Cortex of kidney (tissue), 1 donor: Measurements from ENCODE around the gene PACRG.

Experiments
- DNase-seq: peaks from one replicate; lab custom pipeline; 2025; lab: John Stamatoyannopoulos, UW

PACRG gene

DNA sequence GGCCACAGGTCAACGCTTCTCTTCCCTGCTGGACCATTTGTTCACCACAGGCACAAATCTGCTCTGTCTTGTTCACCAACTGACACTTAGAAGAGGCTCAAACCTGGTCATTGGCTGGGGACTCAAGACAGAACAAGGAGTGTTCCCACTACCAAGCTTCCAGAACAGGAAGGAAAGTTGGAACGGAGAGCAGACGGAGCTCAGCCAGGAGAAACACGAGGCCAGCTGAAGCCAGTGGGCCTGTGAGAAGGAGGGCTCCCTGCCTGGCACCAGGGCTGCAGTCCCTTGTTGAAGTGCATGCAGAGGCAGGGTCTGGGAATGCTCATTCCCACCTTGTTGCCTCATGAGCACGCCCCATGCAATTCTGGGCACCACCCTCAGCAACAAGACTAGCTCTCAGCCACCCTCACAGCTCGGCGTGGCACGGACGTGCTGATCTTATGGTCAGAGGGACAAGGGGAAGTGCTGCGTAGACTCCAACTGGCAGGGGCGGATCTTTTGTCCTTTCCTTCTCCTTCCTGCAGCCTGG lies 450.2 kb downstream of the PACRG start:
- DNase-seq, result no peak

DNA sequence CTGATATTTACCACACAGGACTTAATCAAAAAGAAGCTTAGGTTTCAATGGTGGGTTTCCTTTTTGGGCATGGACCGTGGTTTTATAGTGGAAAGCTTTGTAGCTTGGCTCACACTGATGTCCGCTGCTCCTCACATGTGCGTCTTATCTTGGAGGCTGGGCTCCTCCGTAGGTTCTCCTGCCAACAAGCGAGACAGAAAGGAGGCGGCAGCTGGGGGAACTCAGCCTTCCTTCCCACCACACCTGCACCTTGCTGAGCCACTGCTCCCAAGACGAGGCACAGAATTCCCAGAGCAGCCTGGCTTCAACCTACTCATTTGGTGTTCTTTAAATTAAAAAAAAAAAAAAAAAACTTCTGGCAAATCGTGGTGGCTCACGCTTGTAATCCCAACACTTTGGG lies 451.3 kb downstream of the PACRG start:
- DNase-seq, result no peak

DNA sequence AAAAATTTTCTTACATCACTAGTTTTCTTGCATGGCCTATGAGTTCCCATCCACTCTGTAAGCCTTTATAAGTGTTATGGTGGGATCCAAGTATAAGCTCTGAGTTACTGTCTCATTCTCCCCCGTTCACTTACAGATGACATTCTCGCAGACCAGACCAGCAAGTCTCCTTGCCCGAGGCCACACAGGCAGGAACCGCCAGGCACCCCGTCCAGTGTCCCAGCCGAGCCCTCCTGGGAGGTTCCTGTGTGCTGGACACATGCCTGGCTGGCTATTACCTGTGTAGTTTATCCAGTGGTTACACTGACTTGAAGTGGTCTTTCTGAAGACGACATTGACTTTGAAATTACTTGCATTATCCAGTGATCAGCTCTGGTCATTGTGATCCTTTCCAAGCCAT lies 451.9 kb downstream of the PACRG start:
- no peak for DNase-seq

DNA sequence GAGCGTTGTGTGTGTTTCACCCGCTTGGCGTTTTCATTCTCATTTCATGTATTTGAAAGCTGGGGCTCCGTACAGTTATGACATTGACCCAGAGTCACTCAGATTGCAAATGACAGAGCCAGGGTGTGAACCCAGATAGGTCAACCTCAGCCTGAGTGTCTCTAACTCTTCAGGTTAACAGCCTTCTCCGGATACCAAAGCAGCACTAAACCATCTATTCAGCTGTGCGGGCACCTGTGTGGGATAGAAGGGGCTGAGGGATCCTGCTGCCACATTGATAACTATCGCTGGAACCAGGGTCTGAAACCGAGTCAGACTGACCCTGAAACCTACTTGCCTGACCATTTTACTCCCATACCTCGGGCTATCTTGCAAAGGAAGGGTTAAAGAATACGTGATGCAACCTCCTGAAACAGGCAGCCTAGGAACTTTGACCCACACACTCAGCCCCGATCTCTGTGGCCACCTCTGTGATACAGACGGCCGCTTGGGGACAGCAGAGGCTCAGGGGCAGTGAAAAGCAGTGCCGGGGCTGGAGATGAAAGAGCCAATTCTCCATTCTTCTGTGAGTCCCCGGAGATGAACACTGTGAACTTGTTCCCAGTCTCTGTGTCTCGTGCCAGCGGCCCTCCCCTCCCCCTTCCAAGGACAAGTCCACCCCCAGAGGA lies 453.2 kb downstream of the PACRG start:
- DNase-seq, result no peak

DNA sequence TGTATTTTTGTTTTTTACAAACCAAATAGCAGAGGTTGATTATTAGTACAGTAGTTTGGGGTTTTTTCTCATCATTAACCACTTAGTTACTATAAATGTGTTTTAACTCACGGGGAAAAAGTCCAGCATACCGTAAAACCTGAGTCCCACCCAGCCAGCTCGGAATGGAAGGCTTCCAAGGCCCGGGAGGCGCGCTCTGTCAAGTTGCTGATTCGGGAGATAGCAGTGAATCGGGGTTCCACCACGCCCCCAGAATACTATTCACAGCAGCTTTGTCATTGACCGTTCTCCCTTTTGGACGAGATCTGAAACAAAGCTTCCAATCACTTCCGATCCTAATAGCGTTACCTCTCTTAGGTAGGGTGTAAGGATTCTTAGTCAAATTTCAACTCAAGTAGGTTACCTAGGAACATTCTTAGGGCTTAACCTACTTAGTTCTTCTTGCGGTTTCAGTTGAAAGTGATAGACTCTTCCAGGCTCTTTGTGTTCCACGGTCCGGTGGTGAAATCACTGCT lies 453.9 kb downstream of the PACRG start:
- DNase-seq, result no peak

DNA sequence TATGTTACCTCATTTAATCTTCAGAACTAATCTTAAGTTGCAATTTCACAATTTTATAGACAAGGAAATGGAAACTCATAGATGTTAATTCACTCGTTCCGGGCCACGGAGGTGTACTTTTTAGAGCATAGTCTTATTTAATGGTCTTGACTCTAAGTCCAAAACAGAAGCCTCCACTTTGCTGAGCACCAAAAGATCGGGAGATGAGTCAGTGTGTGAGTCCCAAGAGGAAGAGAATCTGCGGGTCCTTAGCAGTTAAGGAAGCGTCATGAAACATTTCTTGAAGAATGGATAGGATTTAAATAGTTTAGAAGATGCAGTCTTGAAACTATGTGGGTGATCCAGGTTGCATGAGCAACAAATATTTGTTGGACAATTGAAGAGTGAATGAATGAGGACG lies 454.9 kb downstream of the PACRG start:
- DNase-seq, result no peak

DNA sequence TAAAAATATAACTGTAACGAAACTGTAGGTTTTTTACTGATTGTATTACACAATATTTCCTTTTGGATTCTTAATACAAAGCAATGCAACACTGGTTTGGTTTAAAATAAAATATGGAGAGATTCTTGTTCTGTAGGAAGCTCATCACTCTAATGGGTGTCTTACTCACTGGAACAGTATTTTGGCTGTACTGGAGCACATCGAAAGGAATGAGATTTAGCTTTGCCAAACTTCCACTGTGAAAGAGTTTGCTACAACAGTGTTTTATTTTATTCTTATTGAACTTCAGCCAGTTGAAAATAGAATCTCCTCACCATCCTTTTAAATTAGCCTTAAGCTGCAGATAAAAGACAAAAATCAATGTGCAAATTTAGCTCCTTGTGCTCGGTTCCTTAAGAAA lies 456.0 kb downstream of the PACRG start:
- DNase-seq, result no peak

DNA sequence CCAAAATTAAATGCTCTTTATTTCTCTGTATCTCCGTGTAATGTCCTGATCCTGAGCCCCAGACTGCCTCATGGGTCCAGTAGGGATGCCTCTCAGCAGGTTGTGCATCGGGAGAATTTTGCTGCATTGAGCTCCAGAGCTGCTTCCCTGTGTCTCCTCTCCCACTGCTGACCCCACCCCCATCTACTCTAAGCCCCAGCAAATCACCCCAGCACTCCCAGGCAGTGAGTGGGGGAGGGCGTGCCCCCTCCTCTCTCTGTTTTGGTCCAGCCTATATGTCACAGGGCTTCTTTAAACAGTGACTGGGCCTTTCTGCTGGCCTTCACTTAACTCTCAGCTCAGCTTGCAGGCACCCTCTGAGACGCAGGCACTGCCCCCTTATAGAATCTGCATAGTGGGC lies 458.0 kb downstream of the PACRG start:
- DNase-seq, result no peak

DNA sequence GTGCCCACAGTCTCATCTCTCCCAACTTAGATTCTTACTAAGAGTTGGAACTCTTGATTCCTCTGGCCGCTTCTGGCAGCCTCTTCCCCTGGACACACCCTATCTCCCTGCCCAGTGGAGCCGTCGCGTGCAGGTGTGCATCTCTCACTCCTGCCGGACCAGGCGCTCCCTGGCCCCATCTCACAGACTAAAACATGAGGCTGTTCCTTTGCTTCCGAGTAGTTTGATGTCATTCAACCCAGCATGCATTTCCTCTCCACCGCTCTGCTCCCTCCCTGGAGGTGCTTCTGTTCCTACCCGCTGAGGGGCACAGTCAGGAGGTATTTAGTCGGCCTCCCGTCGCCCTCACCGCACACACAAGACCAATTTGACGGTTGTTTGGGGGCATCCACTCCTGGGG lies 458.8 kb downstream of the PACRG start:
- no peak for DNase-seq

DNA sequence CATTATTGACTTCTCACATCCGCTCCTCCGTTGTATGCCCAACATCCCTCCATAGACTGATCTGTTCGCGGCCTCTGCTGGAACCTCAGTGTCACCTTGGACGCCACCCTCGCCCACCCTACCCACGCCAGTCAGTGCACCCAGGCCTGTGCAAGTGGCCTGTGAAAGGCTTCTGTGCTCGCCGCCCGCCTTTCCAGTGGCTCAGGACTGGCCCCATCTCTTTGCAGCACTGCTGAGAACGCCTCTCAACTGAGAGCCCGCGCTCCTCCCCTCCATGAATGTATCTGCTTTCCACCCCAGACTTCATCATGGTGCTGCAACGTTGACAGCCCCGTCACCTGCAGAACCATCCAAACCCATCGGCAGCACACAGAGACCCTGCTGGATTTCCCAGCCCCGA lies 459.4 kb downstream of the PACRG start:
- no peak for DNase-seq

DNA sequence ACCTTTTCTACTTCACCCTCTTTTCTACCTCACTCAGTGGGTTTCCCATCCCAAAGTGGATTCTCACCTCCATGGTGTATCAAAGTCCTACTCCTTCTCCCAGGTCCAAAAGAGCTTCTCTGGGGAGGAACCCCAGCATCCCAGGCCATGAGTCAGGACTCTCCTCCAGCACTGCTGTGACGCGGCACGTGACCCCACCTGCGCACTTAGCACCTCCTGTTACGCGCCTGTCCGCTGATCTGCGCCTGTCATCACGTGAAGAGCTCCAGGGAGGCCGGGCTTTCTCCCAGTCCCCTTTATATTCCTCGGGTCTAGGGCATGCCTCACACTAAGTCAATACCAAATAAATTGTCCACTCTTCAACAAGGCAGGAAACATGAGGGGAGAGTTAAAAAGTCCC lies 459.8 kb downstream of the PACRG start:
- DNase-seq, result no peak

DNA sequence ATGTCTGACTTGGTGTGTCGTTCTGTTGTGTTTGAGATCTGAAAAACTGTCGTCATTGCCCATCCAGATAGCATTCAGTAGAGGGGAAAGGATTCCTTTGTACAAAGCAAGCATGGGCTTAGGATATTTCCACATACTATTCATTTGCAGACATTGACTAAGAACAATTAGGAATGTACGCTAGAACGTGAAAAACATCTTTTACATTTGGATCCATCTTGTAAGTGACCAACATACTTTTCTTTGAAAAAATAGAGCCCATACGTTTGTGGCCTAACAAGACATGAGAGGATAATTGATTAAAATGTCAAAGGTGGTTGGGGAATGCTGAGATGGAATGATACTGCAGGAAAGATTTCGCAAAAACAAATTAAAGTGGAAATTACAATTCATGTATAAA lies 461.0 kb downstream of the PACRG start:
- DNase-seq, result no peak

DNA sequence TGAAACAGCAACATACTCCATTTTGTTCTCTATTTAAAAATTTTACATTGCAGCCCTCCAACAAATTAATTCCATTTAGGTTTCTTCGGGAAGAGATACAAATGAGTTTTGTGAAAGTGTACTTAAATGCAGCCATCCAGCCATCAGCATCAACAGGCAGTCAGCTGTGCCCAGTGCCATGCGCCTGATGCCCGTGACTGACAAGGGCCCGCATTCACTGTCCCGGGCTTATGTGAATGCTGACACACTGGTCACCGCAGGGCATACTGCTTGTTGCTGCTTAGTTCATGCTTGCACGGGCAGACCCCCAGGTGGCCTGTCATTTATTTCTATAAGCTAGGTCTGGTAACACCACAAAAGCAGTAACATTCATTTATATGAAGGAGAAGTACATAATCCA lies 461.8 kb downstream of the PACRG start:
- no peak for DNase-seq

DNA sequence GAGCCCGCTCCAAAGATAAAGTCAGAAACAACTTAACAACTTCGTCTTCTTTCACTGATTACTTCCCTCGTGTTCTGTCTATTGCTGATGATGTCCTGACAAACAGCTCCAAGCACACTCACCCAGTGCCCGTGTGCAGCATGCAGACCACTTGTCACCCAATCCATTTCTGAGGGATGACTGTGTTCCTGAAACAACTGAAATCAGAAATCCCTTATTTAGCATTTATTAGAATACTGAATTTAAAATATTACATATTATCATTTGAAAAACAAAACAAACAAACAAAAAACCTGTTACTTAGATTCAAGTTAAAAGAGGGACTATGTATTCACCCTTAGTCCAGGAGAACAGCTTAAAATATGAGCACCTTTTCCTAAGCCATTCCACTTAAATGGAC lies 463.0 kb downstream of the PACRG start:
- DNase-seq, result no peak

DNA sequence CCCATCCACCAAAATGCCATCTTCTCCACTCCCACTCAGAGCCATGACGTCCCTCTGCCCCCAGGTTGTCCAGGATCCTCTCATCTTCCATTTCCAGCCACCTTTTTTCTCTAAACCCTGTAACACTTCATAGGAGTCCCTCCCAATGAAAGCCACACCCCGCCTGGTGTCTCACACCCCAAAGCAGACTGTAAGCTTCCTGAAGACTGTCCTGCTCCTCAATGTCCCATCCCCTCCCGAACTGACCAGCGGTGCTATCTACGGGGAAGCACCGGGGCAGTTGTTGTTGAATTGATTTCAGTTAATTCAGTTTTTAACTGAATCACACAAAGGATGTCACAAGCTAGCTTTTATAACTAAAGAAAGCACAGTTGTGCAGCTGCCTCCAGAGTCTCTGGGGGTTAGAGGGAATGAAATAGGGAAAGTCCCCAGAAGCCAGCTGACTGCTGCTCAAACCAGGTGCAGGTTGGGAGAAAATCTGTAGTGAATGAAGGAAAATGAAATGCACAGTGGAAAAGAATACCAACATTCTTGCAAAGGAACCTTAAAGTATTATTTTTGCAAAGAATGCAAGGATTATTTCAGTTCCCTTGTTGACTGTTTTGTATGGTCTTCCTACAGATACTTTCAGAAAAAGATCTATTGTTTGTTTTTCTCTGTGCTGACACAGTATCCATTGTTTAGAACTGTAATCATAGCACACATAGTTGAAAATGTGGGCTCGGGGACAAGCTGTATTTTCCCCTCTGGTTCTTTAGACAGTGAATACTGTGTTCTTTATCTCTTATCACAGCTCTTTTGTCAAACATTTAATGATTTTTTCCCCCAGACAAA lies 464.1 kb downstream of the PACRG start:
- DNase-seq, result no peak

DNA sequence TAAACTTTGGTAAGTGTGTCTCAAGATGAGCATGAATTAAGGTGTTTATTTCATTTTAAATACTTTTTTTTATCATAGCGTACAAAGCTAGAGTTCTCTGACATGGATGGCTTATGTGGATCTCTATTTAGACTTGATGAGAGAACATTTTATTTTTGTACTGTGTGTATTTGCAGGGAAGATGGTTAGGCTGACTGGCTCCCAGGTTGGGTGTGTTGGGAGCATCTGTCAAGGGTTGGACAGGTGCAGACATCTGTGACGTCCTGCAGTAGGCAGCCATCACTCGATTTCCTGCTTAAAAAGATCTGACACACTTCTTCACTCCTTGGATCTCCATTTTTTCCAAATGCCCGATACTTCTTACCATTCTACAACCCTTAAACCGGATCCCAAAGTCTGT lies 464.8 kb downstream of the PACRG start:
- no peak for DNase-seq

DNA sequence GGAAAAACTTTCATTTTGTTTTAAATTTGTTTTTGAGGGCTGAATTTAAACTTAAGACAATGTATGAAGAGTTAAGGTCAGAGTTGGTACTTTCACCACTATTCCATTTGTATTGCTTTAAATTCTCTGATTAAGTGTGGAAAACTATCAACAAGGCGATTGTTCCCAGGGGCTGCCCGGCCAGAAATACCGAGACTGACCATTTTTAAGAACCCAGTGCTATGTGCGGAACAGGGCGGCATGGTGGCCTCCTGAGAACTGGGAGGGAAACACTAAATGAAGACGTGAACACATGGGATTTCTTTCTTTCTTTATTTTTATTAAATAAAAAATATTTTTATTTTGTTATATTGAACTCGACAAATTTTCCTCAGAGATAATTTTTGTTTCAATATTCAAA lies 465.6 kb downstream of the PACRG start:
- no peak for DNase-seq

DNA sequence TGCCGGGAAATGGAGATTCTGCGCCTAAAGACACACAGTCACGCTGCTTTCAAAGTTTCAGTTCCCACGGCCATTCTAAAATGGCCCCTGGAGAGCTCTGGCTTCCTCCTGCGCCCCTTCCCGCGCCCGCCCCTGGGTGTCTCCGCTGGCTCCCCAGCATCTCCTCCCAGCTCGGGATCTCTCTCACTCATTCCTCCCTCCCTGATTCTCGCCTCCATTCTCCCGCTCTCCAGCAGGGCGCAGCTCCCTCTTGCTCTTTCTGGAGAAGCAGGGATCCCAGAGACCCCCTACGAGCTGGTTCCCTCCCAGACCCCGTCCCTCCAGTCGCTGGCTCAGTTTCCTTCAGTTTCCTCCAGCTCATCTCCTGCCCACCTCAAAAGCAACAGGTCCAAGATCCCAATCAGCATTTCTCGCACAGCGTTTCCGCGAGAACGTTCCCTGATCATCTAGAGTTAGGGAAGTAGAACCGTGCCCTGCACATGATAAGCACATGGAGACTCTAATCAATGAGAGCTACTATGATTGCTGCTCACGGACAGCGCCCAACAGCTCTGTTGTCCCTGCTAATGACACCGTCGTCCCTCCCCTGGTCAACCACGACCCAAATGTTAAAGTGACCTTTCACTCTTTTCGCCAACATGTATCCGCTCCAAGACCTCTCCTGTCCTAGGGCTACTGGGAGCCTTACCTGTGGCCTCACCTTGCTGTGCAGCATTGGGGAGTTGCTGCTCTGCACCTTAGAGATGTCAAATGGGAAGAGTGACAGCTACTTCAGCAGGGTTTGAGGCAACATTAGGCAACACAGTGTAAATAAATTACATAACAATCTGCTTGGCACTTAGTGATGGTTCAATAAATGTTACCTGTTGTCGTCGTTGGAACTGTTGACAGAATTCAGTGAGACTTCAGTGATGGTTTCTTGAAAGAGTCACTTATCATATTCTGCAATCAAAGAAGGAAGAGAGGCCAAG lies 468.2 kb downstream of the PACRG start:
- no peak for DNase-seq

DNA sequence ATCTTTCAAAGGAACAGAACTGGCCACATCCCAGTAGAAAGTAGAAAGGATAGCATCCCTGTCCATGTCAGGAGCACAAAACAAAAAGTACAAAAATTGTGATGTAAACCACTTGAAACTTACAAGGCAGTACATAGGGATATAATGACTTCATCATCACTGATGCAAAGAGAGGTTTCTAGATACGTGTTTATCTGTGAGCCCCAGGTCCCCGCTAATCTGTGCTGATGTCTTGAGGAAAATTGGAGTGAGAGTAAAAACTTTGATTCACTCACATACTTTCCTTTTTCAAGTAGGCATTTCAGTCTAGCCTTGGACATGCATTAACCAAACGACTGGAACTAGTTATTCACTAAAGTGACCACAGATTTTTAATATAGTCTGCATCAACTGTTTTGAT lies 470.1 kb downstream of the PACRG start:
- DNase-seq, result no peak

DNA sequence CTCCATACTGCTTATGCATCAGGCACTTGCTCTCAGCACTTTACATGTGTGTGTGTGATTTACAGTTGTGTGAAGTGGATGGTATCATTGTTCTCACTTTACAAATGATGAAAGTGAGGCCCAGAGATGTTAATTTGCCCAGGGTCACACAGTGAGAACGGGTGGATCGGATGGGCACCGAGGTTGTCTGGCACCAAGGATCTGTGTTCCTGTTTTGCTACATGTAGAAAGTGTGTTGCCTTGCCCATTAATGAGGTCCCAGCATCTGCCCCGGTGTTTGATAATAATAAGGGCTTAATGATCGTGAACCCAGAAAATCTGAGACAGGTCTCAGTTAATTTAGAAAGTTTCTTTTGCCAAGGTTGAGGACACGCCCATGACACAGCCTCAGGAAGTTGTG lies 470.6 kb downstream of the PACRG start:
- no peak for DNase-seq

DNA sequence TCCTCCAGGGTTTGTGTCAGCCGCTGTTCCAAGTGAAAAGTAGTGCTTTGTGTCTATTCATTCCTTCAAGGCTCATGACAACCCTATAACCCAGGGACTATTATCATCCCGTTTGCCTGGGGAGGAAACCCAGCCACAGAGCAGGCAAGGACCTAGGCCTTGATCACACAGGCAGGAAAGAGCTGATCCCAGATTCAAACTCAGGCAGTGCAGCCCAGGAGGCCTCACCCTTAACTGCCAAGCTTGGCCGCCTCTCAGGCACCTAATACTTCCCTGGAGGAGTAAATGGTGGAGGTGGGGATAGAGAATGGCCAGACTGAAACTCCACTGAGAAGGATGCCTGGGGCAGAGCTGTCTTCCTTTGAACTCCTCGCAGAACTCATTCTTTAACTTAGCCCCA lies 471.6 kb downstream of the PACRG start:
- DNase-seq, result no peak

DNA sequence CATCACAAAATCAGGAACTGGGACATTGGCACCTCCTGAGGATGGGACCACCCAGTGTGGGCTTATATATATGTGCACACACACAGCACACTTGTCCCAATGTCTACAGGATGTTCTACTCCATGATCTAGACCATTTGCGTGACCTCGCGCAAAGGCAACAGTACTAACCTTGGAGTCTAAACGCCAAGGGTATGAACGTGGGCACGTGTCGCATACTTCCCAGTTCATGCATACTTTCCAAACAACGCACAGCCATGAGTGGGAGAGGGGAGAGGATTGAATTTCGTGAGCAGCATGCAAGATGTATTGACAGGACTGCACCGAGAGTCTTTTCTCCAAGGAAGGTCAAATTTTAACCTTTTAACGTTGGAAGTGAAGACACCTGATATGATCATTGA lies 472.5 kb downstream of the PACRG start:
- no peak for DNase-seq
